ENCODE results near the gene CAMK2G.

The CAMK2G gene

GRCh38 chr10:73816917-73817729, 57.2 kb downstream of the CAMK2G start:
- FAIRE-seq (no peak), DNase-seq (ENCODE audit: extremely low spot score, insufficient read length, low read depth) (no peak)

GRCh38 chr10:73815719-73816030, 58.7 kb downstream of the CAMK2G start:
- DNase-seq (ENCODE audit: extremely low spot score, insufficient read length, low read depth), result no peak
- FAIRE-seq, result no peak

- no peak for DNase-seq (ENCODE audit: extremely low spot score, insufficient read length, low read depth)
- no peak for FAIRE-seq
Observed at GRCh38 chr10:73814896-73815718, 59.2 kb downstream of the CAMK2G start.

- DNase-seq (ENCODE audit: extremely low spot score, insufficient read length, low read depth) (no peak), FAIRE-seq (no peak)
Observed at GRCh38 chr10:73814276-73814895, 60.0 kb downstream of the CAMK2G start.

GRCh38 chr10:73813333-73813732, 61.0 kb downstream of the CAMK2G start:
- no peak for FAIRE-seq

GRCh38 chr10:73812657-73813056, 61.7 kb downstream of the CAMK2G start:
- DNase-seq (ENCODE audit: extremely low spot score, insufficient read length, low read depth), result no peak
- no peak for FAIRE-seq

More at GRCh38 chr10:73813333-73813732, 61.0 kb downstream of the CAMK2G start:
- DNase-seq (ENCODE audit: extremely low spot score, insufficient read length, low read depth), result no peak

- DNase-seq (ENCODE audit: extremely low spot score, insufficient read length, low read depth) (peak; percentile 44), FAIRE-seq (no peak)
Observed at GRCh38 chr10:73810735-73811465, 63.5 kb downstream of the CAMK2G start.

- no peak for DNase-seq (ENCODE audit: extremely low spot score, insufficient read length, low read depth)
- no peak for FAIRE-seq
Observed at GRCh38 chr10:73810358-73810734, 64.0 kb downstream of the CAMK2G start.

- FAIRE-seq, result no peak
- no peak for DNase-seq (ENCODE audit: extremely low spot score, insufficient read length, low read depth)
Observed at GRCh38 chr10:73809061-73809818, 65.1 kb downstream of the CAMK2G start.

GRCh38 chr10:73808021-73808815, 66.1 kb downstream of the CAMK2G start:
- FAIRE-seq (no peak), DNase-seq (ENCODE audit: extremely low spot score, insufficient read length, low read depth) (no peak)

GRCh38 chr10:73807471-73807870, 66.9 kb downstream of the CAMK2G start:
- FAIRE-seq, result no peak

GRCh38 chr10:73806176-73806950, 68.0 kb downstream of the CAMK2G start:
- FAIRE-seq, result no peak

More at GRCh38 chr10:73807471-73807870, 66.9 kb downstream of the CAMK2G start:
- DNase-seq (ENCODE audit: extremely low spot score, insufficient read length, low read depth), result no peak

GRCh38 chr10:73803680-73804286, 70.6 kb downstream of the CAMK2G start:
- FAIRE-seq (peak; percentile 89), DNase-seq (ENCODE audit: extremely low spot score, insufficient read length, low read depth) (peak; percentile 46)

More at GRCh38 chr10:73806176-73806950, 68.0 kb downstream of the CAMK2G start:
- no peak for DNase-seq (ENCODE audit: extremely low spot score, insufficient read length, low read depth)

GRCh38 chr10:73802276-73802991, 71.9 kb downstream of the CAMK2G start:
- DNase-seq (ENCODE audit: extremely low spot score, insufficient read length, low read depth) (no peak), FAIRE-seq (no peak)

GRCh38 chr10:73801253-73801590, 73.1 kb downstream of the CAMK2G start:
- FAIRE-seq, result no peak
- no peak for DNase-seq (ENCODE audit: extremely low spot score, insufficient read length, low read depth)

- no peak for FAIRE-seq
- no peak for DNase-seq (ENCODE audit: extremely low spot score, insufficient read length, low read depth)
Observed at GRCh38 chr10:73800560-73801252, 73.6 kb downstream of the CAMK2G start.
